Endometrial microvascular endothelial cells (primary cell): ENCODE measurements around the gene FRMD4B. TPM values are rescaled to one million over a fixed set of nuclear protein-coding genes. Genes with fewer than 3 reads are reported as not detected.

Experiments used
- in situ Hi-C: cut with HindIII; loops from 2 replicates; pipeline ENCODE4 v1.10.0; 2017; ENCODE audit warnings: low sequenced_read_pairs, low pct_unique_long_range_greater_than_20kb; ENCODE audit errors: inconsistent ontology term
- total RNA-seq: library from RNA; depleted of rRNA; stranded (reverse); fragments of >200 nt; gene quantifications from one replicate; pipeline ENCODE4 v1.2.3, GENCODE V29; 2015; ENCODE audit errors: inconsistent ontology term

FRMD4B gene
- total RNA-seq, 1 donor from 2014 or later: 37.8 TPM

DNA sequence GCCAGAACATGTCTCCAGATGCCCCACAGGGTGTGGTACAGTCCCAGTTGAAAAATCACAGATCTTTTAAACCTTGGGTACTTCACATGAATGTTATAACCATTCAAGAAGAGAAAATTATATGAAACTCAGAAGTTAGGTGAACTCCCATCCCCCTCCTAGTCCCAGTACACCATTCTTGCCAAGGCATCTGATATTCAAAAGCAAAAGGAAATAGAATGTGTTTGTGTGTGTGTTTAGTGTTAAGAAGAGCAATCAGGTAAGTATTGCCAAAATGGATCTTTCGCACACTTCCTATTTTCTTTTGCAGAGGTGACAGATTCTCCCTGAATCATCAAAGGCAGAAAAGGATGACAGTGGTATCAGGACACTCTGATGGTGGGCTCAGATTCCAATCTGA lies 219.4 kb downstream of the FRMD4B start:
- in situ Hi-C loops: loop anchor here (10.0 kb wide), 1 partner anchor 82 kb away; the partner anchor contains the start of genes ARL6IP5 and UBA3

DNA sequence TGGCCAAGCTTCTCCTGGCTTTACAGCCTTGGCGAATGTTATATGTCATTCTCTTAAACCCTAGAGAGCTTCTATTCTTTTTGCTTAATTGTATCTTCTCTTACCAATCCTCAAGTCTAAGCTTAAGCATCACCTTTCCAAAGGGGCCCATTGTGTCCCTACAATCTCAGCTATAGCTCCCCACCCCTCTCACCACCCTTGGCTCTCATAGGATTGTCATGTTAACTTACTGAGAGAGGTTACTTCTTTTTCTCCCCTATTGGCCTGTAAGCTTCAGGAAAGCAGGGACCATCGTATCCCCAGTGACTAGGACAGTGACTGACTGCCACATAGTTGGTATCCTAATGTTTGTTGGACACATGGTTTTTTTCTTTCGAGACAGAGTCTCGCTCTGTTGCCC lies 220.1 kb downstream of the FRMD4B start:
- in situ Hi-C loops: loop anchor here (10.0 kb wide), 1 partner anchor 81 kb away; the partner anchor contains the start of genes ARL6IP5 and UBA3

DNA sequence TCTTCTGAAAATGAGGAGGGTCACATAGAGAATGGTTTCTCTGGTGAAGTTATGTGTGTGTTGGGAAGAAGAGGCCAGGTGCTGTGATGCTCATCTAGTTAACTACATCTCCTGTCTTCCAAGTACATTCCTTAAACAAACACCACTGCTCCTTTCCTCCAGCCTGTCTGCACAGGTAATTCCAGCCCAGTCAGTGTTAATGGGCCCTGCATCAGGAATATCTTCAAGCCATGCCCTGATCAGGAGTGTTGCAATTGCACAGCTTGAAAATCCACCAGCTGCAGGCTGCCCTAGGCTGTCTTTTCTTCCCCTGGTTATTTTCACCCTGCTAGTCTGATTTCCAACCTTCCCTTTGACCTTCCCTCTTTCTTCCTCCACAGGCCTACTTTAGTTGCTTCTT lies 221.6 kb downstream of the FRMD4B start:
- in situ Hi-C loops: loop anchor here (10.0 kb wide), 1 partner anchor 79 kb away; the partner anchor contains the start of genes ARL6IP5 and UBA3

DNA sequence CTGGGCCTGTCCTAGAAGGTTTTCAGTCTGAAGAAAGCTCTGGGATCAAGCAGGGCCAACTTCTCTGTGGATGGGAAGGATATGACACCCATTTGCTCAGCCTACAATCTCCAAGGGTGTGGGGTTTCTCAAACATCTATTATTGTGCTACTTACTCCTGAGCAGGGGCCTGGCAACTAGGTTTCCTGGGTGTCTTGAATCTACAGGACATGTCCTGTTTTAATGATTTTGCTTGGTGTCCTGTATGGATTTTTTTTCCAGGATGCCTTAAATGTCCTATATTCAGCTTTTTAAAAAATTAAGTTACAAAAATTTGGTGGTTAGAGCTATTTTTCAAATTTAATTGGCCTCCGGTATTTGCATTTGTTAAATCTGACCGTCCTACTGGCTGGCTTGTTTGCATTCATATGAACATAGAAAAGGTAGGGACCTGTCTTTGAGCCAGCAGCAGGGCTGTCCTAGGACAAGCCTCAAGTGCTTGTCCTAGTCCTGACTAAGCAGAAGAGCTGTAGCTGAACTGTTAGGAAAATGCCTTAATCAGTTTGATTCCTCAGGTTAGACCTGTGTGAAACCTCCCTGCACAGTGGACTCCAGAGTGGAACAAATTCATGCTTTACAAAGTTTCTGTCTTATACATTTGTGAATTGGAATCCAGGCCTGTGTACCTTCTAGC lies 223.4 kb downstream of the FRMD4B start:
- in situ Hi-C loops: loop anchor here (10.0 kb wide), 1 partner anchor 78 kb away; the partner anchor contains the start of genes ARL6IP5 and UBA3

DNA sequence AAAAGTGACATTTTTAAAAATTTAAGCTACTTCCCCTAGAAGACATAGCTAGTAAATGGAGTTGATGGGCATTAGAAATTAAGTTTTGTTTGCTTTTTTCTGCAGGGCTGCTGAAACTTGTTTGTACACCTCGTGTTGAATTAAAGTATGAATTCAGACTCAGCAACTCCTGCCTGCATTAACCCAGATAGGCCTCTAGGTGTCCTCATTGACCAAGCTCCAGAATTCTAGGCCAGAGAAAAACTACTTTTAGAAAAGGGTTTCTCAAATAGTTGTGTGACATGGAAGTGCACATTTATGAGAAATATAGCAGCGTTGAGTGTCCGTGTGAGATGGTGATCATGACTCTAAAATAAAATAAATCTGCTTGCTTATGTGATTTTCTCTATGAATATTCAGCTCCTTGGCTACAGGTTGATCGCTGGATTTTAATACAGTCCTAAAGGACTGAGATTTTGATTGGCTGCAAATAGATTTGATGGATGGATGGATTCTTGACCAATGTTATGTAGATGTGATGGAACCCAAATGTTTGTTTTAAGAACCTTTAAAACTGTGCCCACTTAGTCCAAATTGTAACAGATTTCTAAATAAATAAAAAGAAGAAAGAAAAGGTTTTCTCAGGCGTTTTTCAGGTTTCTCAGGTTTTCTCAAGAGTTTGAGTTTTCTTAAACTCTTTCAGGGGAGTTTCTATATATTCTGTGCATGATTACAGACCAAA lies 224.1 kb downstream of the FRMD4B start:
- in situ Hi-C loops: loop anchor here (10.0 kb wide), 1 partner anchor 77 kb away; the partner anchor contains the start of genes ARL6IP5 and UBA3

DNA sequence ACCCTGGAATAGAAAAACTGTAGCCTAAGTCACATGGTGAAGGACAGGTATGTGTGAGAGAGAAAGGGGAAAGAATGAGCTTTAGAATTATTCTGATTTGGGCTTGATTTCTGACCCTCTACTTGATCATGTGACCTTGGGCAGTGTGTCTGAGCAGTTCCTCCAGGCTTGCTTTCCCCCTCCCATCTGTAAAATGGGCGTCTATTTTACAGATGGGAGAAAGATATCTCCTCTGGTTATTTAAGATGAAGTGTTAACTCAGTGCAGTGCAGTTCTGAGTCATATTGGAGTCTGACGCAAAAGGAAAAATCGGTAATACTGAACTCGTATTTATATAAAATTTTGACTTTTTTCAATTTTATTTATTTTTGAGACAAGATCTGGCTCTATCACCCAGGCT lies 225.4 kb downstream of the FRMD4B start:
- in situ Hi-C loops: loop anchor here (10.0 kb wide), 1 partner anchor 76 kb away; the partner anchor contains the start of genes ARL6IP5 and UBA3

DNA sequence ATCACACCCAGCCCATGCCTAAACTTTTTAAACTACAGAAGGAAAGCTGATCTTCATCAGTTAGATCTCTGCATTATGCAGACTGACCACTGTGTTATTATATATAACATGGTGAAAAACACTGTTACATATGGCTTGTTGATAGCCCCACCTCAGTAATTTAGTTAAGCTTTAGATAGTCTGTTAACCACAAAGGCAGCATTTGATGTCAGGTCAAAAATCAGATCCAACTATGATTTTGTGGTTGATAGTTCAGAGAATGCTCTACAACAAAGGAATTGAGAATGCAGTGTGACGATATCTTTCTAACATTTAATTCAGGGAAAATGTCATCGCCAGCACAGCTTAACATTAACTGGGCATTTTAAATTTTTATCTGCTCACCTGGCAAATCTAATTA lies 225.8 kb downstream of the FRMD4B start:
- in situ Hi-C loops: loop anchor here (10.0 kb wide), 1 partner anchor 75 kb away; the partner anchor contains the start of genes ARL6IP5 and UBA3

DNA sequence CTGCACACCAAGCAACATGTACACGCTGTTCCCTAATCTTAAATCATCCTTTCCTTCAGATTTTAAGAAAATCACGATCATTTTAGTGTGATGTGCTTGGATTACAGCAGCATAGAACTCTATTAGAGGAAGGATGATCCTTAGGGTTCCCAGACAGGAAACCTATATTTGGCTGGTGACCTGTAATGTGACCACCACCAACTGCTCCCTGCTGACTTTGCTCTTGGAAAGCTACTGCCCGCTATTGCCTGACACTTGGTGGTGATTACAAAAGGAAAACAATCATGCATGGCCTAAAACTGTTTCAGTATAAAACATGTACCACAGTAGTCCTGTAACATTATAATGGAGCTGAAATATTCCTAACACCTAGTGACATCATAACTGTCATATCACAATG lies 236.3 kb downstream of the FRMD4B start:
- in situ Hi-C loops: no loop called here

DNA sequence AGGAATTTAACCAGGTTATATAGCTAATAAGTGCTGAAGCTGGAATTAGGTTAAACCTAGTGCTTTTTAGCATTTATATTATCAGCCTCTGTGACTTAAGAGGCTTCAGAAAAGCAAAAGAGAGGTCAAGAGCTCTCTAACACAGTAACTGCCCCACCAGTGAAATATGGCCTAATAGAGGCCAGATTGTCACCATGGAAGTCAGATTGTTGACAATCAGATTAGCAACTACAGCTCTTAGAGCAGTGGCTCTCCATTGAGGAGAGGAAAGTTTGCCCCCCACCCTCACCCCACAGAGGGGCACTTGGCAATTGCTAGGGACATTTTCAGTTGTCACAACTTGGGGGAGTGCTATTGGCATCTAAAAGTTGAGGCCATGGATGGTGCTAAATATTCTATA lies 240.2 kb downstream of the FRMD4B start:
- in situ Hi-C loops: no loop called here

DNA sequence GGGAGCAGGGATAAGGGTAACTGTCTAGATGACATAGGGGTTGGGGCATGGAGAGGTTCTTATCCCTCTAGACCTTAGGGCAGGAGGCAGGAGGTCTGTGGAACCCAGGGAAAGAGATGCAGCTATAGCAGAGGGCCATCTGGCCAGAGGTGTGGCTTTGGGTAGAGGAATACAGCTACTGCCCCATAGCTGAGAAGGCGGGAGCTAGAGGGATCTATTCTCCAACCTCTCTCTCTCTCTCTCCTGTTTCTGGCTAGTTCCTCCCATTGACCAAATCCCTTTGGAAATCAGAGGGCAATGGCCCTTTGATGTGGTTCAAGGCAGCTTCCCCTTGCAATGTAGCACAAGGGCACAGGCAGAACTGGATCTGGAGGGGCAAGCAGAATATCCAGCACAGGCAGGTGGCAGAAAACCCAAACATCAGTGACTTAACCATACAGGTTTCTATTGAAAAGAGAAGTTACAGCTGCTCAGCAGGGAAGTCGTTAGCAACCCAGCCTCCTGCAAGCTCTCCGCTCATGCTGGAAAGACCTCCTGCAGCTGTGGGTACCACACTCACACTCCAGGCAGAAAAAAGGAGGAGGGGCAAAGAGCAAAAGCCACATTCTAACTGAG lies 241.2 kb downstream of the FRMD4B start:
- in situ Hi-C loops: no loop called here

DNA sequence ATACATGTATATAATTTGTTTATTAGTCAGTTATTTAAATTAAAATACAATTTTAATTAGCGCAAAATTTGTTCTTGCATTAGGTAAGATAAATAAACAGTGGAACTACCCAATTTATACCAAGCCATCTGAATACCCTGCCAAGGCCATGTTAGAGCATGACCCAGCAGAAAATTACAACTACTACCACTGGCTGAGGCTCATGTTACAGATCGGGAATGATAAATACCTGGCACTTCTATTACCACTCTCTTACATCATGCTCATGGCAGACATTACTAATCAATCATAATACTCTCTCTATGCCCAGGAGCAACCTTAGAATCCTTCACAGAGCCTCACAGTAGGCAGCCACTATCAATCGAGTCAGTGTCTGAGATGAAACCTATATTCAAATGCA lies 242.3 kb downstream of the FRMD4B start:
- in situ Hi-C loops: no loop called here

DNA sequence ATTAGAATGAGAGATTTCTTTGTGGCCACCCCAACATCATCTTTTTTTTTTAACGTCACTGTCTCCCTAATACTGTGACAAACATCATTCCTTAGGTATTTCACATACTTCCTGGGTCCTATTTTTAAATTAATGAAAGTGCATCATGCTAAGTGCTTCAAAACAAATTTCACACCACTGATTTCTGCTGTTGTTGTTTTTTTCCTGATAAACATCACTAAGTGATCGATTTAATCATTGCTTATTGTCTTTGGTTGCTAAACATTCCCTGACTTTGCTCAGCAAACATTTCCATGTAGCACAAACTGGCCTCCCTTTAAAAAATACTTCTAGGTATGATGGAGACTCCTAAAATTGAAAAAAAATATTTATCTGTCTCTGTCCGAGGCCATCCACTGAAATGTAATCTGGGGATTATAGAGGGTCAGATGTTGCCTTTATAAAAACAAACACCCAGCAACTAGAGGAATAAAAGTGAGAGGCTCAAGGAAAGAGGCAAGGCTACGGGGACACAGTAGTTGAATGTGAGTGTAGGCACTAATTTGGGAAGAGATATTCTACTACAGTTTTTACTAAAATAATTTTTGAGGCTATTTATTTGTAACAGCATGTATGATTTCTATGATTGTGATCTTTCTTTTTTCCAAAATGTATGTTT lies 243.0 kb downstream of the FRMD4B start:
- in situ Hi-C loops: no loop called here

DNA sequence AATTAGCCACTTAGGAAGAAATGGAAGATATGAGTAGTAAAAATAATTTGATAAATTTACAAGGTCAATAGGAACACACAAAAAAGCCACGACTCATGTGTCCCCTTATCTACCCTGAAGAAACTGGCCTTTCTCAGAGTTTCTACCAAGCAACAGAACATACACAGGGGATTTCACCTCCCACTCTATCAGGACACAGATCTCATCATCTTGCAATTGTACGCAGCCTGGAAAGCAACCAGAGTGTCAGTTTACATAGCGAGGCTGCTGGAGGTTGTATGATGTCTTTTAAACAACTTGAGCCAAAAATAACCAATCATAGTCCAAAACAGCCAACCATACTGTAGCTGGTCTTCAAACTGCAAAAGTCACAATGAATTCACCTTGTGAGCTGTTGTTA lies 243.8 kb downstream of the FRMD4B start:
- in situ Hi-C loops: no loop called here

DNA sequence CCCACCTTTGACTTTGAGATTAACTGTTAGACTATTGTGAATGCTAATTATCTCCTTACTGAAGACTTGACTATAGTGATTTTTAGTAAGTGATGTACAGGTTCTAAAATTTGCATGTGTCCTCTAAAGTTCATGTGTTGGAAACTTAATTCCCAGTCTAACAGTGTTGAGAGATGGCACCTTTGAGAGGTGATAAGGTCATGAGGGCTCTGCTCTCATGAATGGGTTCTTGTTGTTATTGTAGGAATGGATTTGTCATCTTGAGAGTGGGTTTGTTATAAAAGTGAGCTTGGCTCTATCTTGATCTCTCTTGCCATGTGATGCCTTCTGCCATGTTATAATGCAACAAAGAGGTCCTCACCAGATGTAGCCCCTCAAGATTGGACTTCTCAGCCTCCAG lies 244.6 kb downstream of the FRMD4B start:
- in situ Hi-C loops: no loop called here

DNA sequence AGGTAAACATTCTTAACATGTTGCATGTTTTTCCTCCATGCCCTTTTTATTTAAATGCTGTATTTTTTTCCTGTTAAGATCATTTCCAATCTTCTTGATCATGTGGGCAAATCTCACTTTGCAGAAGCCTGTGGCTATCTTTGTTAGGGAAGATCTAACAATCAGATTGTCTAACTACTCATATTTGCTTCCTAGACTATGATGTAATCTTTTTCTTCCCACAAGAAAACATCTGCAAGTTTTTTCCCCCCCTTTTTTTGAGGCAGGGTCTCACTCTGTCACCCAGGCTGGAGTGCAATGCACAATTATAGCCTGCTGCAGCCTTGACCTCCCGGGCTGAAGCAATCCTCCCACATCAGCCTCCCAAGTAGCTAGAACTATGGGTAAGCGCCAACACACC lies 248.5 kb downstream of the FRMD4B start:
- in situ Hi-C loops: no loop called here

DNA sequence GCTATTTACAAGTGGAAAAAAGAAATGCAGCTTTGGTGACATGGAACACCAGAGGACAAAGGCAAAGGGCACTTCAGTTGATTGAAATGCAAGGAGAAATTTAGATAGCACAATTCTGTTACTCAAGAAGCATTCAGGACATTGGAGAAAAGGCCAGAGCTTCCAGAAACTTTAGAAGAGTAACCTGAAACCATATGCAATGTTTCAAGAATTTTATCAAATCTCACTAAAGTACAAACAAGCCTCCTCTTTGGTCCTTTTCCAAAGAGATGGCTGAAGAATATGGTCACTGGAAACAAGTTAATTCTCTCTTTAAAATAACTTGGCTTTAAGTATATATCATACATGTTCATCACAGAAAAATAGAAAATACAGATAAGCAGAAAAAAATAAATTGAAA lies 248.9 kb downstream of the FRMD4B start:
- in situ Hi-C loops: no loop called here

DNA sequence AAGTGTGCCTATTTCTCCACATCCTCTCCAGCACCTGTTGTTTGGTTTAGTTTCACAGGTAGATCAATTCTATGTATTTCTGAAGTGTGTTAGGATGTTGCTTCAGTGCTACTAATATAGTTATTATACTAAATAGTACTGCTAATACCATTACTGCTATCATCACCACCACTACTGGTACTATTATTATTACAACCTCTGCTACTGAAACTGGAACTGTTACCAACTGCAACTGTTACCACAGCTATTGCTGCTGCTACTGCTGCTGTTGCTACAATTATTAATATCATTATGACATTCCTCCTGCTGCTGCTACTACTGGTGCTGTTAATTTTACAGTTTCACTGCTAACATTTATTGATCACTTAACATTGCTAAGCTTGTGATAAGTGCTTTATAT lies 255.2 kb downstream of the FRMD4B start:
- in situ Hi-C loops: no loop called here

DNA sequence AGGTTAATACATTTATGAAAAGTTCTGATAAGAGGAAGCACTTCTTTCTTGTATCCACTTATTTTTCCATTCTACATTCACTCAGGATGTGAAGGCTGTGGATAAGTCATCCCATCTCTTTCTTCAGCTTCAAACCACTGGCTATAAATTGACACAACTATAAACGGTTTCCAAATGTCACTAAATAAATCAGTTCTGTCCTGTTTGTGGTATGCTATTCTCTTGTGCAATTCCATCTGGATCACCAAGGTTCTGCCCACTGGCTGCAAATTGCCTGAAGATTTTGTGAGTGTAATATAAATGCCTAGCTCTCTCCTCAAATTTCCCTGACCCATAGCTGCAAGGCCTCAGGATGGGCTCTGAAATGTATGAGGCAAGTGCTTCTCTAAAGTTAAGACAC lies 256.4 kb downstream of the FRMD4B start:
- in situ Hi-C loops: no loop called here

DNA sequence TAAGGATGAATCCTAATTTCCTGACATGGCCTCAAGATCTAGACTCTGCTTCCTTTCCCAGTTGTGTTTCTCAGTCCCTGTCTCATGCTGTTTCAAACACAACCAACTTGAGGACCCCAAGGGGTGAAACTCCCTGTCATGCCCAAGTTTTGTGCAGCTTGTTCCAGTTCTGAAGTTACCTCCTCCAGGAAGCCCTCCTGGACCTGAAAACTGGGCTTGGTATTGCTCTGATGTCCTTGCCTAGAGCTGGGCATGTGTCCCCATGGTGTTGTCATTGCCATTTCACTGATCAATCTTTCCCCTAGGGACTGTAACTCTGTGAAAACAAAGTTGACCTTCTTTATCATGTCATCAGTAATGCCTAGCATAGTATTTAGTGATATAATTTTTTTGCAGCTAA lies 257.4 kb downstream of the FRMD4B start:
- in situ Hi-C loops: no loop called here
